HepG2 (cell line): ENCODE measurements around the gene STX2. TPM values are rescaled to one million over a fixed set of nuclear protein-coding genes. Genes with fewer than 3 reads are reported as not detected.
A peak's percentile ranks its signal among the peaks of the same experiment; 100 is the strongest.

Source experiments
- ARID5B ChIP-seq: IDR thresholded peaks from 2 replicates; pipeline ENCODE4 v1.4.0; 2020; ENCODE audit warnings: mild to moderate bottlenecking, missing genetic modification reagents
- ASH2L ChIP-seq: fragments of 300-600, 200-600 bp; sonication (generic); IDR thresholded peaks from 2 replicates; pipeline ENCODE4 v1.7.0; 2017; ENCODE audit warnings: low read depth, mild to moderate bottlenecking, moderate library complexity, mixed read lengths, low read length; ENCODE audit not compliant: insufficient read length
- ATF4 ChIP-seq, 2 experiments: fragments of 450-650 bp in 1 of 2; sonication (generic) in 1 of 2; formaldehyde crosslinking; IDR thresholded peaks; 2 replicates each; pipeline versions ENCODE4 v1.5.0 to v1.8.0; 2020 to 2022; ENCODE audit warnings: mild to moderate bottlenecking in 1 of 2, missing genetic modification reagents in 1 of 2
- EHMT2 ChIP-seq: fragments of 200-600 bp; sonication (generic); IDR thresholded peaks from 2 replicates; pipeline ENCODE4 v1.7.0; 2017; ENCODE audit warnings: antibody characterized with exemption, low read depth, low read length, borderline replicate concordance
- HNF4A ChIP-seq: sonication (generic); formaldehyde crosslinking; IDR thresholded peaks from 2 replicates; pipeline ENCODE4 v1.4.0; 2020; ENCODE audit warnings: missing genetic modification reagents
- IKZF5 ChIP-seq: IDR thresholded peaks from 2 replicates; pipeline ENCODE4 v1.6.1; 2018; ENCODE audit warnings: missing genetic modification reagents, mild to moderate bottlenecking, missing compliant biosample characterization
- PAXIP1 ChIP-seq: sonication (generic); formaldehyde crosslinking; conservative IDR thresholded peaks from 2 replicates; pipeline ENCODE4 v1.4.0; 2020; ENCODE audit warnings: mild to moderate bottlenecking, missing genetic modification reagents, moderate library complexity
- RAD21 ChIP-seq: fragments of 450-650 bp; formaldehyde crosslinking; IDR thresholded peaks from 2 replicates; pipeline ENCODE4 v1.5.0; 2020; ENCODE audit warnings: mild to moderate bottlenecking
- RBAK ChIP-seq: sonication (generic); formaldehyde crosslinking; IDR thresholded peaks from 2 replicates; pipeline ENCODE4 v1.5.1; 2020; ENCODE audit warnings: mild to moderate bottlenecking, missing genetic modification reagents
- RNF2 ChIP-seq: fragments of 450-650 bp; conservative IDR thresholded peaks from 2 replicates; pipeline ENCODE4 v1.6.1; 2016; ENCODE audit warnings: low read depth
- SIN3A ChIP-seq: IDR thresholded peaks from 2 replicates; pipeline ENCODE4 v1.6.1; 2011; ENCODE audit warnings: low read depth, mild to moderate bottlenecking, control low read depth, low read length, borderline replicate concordance
- SMC3 ChIP-seq: IDR thresholded peaks from 2 replicates; pipeline ENCODE4 v1.6.1; 2011; ENCODE audit warnings: low read length, improper control_type of control experiment
- ZMYM4 ChIP-seq: sonication (generic); formaldehyde crosslinking; IDR thresholded peaks from 2 replicates; pipeline ENCODE4 v1.8.1; 2023; ENCODE audit warnings: mild to moderate bottlenecking, missing genetic modification reagents
- ZNF230 ChIP-seq: sonication (generic); formaldehyde crosslinking; IDR thresholded peaks from 2 replicates; pipeline ENCODE4 v1.4.0; 2020; ENCODE audit warnings: mild to moderate bottlenecking, missing genetic modification reagents
- ZNF350 ChIP-seq: sonication (generic); formaldehyde crosslinking; IDR thresholded peaks from 2 replicates; pipeline ENCODE4 v1.4.0; 2020; ENCODE audit warnings: mild to moderate bottlenecking, low read depth, missing genetic modification reagents, borderline replicate concordance
- ZNF766 ChIP-seq: sonication (generic); formaldehyde crosslinking; IDR thresholded peaks from 2 replicates; pipeline ENCODE4 v1.5.0; 2020; ENCODE audit warnings: missing genetic modification reagents, borderline replicate concordance
- polyA plus RNA-seq, 8 experiments: library from polyadenylated mRNA; depleted of rRNA in 3 of 8; stranded (reverse) in 7 of 8; unstranded in 1 of 8; fragments of >200 nt; fragmentation: Illumina TruSeq in 4 of 8; extraction: Trizol in 4 of 8; gene quantifications; 2 replicates each; pipeline versions ENCODE4 v1.2.1 to v1.2.3, GENCODE V29; 2011 to 2016; ENCODE audit warnings: low read depth in 4 of 8, missing spikeins in 1 of 8, mixed read lengths in 1 of 8; ENCODE audit not compliant: insufficient read depth in 1 of 8
- total RNA-seq, 5 experiments: library from RNA; depleted of rRNA; stranded (reverse); fragments of >200 nt; fragmentation: Illumina TruSeq; extraction: Trizol; gene quantifications; 2 replicates each; pipeline ENCODE4 v1.2.3, GENCODE V29; 2016; ENCODE audit warnings: low read depth in 1 of 5

Gene STX2
- total and polyA plus RNA-seq, 2 of the 13 experiments (the other 11 are each of a cell fraction or from before 2014, with no cell fraction given) = 13.4 to 25.1 TPM

- peak in 1 of 2 experiments; percentile 35; a peak in 1 of 4 replicates for TF ChIP-seq ATF4 (CRISPR knock-in tag; IDR thresholded peaks at IDR 0.05)
- TF ChIP-seq RNF2 = peak; percentile 87
- TF ChIP-seq ZNF230 (CRISPR knock-in tag) = 0 out of 2 replicates have a peak, but pooled peaks have one; percentile 69
- TF ChIP-seq SIN3A = peak; percentile 62; the same call in 1 of the 2 replicates
- peak; percentile 49; the same call in 1 of the 2 replicates for TF ChIP-seq SMC3
- peak; percentile 25 for TF ChIP-seq ASH2L
- no peak for TF ChIP-seq IKZF5 (CRISPR knock-in tag)
- TF ChIP-seq PAXIP1 (CRISPR knock-in tag) = 0 out of 2 replicates have a peak, but pooled peaks have one; percentile 15
- TF ChIP-seq RAD21 (CRISPR knock-in tag) = peak; percentile 29; the same call in 1 of the 2 replicates
- TF ChIP-seq HNF4A (CRISPR knock-in tag) = no peak
- TF ChIP-seq ARID5B (CRISPR knock-in tag) = peak; percentile 57; the same call in 1 of the 2 replicates
- TF ChIP-seq ZNF766 (CRISPR knock-in tag) = no peak
- TF ChIP-seq ZMYM4 (CRISPR knock-in tag) = peak; percentile 56; the same call in 1 of the 2 replicates
- TF ChIP-seq RBAK = 0 out of 2 replicates have a peak, but pooled peaks have one; percentile 38
- TF ChIP-seq ZNF350 = 0 out of 2 replicates have a peak, but pooled peaks have one; percentile 44
- TF ChIP-seq EHMT2 = no peak
Measured at GRCh38 chr12:130838951-130839769, at the start of gene STX2 (continued).
